Activated effector memory CD4-positive, alpha-beta T cell treated with anti-CD3 and anti-CD28 coated beads, Interleukin-2, amount 50 U/mL, for 16 hours (primary cell): Measurements from ENCODE around the gene TMEM61.
"Not testable (repeated sequence)": the region's sequence is repeated elsewhere in the genome, so short reads cannot be mapped to it uniquely, and the experiment has no call there.

ENCODE experiments used
- DNase-seq: peaks from one replicate; pipeline ENCODE4 v3.0.0-alpha.2; 2020

TMEM61 gene

DNA sequence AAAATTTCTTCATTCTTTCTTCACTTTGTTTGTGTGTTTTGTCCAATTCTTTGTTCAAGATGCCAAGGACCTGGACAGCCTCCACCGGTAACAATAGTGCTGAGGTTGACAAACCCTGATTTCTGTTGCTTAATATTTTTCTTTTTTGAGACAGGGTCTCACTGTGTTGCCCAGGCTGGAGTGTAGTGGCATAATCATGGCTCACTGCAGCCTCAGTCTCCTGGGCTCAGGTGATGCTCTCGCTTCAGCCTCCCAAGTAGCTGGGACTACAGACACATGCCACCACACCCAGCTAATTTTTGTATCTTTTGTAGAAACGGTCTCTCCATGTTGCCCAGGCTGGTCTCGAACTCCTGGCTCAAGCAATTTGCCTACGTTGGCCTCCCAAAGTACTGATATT is 16.6 kb upstream of the TMEM61 start:
- DNase-seq, result not testable (repeated sequence)

DNA sequence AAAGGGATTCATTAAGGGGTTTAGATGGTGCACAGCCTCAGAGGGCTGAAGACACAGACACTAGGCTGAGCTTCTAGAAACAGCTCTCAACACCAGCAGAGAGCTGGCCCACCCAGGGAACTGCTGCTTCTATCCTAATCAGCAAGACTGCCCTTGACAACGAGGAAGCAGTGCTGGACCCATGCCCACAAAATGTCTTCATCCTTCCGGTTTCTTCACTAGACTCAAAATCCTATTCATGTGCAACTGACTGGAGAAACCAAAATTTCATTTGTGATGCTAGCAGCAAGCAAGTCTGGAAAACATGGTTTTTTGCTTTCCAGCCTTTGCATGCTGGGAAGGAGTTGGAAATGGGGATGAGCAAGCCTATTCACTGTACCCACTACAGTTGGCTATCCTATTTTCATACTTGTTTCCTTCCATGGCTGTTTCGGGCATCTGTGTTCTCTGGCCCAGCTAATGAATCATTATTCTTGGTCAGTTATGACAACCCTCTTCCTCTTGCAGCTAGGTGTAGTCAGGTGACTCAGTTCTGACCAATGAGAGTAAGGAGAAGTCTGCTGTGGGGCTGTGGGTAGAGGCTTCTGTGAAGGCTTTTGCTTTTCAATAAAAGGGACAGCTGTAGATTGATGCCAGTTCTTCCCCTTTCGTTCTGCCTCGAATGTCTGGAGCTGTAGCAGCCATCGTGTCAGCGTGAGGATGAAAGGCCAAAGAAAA is 14.6 kb upstream of the TMEM61 start:
- DNase-seq, result no peak

DNA sequence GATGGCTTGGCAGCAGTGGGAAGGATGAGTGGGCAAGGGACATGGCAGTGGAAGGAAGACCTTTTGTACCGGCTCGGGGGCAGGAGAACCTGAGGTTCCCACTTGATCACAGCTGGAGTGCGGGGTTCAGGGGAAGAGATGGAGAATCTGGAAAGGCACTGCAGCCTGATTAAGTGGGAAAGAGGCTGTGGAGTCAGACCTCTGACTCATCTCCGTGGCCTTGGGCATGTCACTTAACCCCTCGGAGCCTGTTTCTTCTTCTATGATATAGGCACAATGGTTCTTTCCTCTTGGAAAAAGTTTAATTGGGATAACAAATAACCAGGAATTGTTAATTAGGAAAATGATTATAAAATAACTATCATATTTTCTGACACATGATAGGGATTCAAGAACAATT is 13.1 kb upstream of the TMEM61 start:
- no peak for DNase-seq

DNA sequence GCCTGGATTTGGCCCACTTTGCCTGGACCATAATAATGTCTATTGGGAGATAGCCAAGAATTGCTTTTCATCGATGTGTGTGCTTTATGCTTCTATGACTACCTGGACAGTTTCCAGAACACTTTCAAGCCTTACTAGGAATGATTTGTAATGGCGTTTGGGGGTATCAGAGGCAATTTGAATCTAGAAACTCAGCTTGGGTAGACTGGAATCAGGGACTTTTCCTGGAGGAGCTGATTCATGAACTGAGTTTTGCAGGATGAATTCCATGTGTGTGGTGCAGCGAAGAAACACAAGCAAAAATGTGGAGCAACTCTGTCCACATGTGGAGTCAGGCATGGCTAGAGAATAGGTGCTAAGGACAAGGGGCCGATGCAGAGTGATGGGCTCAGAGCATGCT is 11.9 kb upstream of the TMEM61 start:
- no peak for DNase-seq

DNA sequence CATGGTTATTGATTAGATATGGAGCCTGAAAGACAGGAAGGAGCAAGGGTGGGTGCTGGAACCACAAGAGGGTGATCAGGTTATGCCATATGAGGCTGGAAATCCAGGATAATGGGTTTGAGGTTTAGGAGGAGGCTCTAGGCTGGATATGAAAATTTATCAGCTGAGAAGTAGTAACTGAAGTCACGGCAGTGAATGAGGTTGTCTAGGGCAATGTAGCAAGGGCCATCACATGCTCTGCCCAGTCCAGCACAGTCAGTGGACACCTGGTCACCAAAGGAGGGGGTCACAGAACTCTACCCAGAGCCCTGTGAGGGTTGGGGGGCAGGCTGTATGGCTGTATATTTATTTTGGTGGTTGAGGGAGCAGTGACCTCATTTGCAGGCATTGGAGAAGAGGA is 10.5 kb upstream of the TMEM61 start:
- DNase-seq, result no peak

DNA sequence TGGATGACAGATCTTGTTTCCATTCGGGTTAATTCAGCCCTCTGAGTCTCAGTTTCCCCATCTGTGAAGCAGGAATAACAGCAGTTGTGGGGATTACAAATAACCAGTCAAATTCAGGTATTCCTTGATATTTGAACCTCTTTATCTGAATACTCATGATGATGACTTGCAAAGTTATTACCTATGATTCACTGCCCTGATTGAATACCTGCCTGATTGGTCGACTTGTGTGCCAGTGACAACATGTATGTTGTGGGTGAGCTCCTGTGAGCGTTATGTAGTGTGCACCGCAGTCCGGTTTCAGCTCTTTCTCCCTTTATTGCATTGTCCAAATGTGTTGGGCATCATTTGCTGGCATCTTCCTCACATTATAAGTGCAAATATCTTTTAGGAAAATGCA is 9.5 kb upstream of the TMEM61 start:
- no peak for DNase-seq

DNA sequence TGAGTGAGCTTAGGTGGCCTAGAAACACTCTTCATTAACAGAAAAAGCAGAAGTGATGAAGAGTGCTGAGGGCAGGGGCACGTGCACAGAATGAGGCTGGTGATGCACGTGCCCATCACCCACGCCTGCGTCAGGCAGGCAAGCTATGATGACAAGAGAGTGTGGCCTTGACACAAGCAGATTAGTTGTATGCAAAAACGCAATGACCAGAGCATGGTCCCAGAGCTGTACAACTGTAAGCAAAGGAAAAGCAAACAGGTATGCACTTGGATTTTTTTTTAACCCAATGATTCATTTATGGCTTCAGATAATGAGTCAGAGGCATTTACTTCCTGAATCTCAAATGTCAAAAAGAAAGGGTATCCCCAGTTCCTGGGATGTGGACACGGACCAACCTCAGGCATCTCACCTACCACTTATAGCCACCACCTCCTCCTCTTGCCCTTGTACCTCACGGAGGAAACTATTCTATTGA is 9.1 kb upstream of the TMEM61 start:
- no peak for DNase-seq

DNA sequence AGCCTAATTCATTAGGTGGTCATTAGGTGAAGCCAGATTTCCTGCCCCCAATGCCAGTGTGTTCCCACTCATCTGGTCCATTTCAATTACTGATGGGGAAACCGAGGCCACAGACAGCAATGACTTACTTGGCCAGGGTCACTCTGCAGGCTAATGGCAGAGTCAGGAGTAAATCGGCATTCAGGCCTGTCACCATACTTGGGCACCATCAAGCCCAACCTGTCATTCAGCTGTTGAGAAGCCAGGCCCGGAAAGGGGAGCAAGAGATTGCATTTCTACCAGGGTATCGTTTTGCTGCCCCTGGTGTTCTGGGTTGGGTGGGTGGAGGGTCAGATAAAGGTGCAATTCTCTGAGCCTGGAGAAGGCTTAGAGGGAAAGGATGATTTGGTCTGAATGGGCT is 8.0 kb upstream of the TMEM61 start:
- DNase-seq, result no peak

DNA sequence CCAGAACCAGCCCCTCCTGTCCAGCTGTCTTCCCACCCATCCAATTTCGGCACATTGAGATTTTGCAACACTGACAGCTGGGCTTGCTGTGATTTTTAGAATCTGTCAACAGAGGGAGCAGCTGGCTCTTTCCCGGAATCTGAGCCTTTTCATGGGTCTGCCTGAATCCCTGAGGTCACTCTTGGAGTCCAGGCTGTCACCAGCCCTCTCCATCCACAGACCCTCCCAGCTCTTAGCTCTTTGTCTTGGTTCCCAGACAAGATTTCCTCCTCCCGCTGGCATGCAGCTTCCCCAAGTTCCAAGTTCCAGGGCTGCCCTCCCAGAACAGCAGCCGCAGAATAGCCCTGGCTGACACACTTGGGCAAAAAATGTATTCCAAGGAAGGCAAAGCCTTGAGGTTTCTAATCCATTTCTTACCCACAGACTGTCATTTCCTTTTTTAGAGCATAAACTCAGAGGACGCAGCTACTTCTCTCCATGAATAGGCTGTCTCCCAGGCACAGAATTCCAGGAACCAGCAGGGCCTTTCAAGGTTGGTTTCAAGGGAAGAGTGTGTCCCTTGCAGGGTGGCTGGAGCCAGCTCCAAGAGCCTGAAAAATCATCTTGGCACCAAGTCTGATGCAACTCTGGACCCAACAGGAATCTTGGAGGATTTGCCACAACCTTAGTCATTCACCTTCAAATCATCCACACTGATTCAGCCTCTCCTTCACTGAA is 7.1 kb upstream of the TMEM61 start:
- DNase-seq, result no peak

DNA sequence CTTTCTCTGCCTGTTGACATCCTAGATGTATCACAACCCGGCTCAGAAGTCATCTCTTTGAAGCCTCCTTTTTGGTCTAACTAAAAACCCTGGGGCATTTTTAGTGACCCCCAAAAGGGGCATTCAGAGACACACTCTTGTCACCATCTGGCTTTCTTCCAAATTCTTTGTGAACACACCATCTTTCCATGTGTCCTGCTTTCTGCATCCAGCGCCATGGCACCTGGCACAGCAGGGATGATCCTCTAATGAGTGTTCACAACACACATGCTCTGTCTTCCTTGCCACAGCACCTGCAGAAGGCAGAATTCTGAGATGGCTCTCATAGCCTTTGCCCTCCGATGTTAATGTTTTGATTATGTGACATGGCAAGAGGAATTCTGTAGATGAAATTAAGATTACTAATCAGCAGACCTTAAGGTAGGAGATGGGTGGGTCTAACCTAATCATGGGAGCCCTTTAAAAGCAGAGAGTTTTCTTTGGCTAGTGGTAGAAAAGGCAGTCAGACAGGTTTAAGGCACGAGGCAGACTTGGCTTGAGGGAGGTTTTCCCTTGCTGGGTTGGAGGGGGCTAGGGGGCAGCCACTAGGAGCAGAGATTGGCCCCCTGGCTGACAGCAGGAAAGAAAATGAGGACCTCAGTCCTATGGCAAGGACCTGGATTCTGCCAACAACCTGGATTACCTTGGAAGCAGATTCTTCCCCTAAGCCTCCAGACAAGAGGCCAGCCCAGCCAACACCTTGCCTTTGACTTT is 4.9 kb upstream of the TMEM61 start:
- no peak for DNase-seq

DNA sequence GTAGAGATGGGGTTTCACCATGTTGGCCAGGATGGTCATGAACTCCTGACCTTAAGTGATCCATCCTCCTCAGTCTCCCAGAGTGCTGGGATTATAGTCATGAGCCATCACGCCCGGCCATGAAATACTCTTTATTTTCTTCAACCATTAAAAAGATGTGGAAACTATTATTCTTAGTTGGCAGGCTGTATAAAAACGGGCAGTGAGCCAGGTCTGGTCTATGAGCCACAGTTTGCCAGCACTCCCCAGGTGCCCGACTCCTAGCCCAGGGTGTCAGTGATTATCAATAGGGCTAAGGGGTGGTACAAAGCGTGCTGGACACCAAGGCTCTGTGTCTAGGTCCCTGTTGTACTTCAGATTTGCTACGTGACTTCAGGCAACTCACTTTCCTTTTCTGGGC is 3.7 kb upstream of the TMEM61 start:
- DNase-seq, result no peak

DNA sequence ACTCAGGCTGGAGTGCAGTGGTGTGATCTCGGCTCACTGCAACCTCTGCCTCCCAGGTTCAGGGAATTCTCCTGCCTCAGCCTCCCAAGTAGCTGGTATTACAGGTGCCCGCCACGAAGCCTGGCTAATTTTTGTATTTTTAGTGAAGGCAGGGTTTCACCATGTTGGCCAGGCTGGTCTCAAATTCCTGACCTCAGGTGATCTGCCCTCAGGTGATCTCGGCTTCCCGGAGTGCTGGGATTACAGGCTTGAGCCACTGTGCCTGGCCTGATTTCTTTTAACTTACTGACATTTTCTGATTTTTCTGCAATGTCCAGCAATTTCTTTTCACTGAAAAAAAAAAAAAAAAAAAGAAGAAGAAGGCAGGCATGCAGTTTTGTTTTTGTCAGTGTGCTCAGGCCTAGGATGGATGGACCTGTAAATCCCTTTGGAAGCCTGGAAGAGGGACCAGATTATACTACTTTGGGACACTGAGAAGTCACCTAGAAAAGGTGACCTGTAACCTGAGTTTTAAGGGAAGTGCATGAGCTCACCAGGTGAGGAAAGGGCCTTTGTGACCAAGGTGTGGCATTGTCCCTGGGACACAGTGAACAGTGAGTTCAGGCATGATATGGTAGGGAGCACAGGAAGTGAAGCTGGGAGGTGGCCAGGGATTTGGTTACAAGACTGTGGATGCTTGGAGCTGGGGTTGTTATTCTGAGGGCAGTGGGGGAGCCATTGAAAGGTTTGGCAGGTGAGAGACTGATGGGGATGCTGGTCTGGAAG is 2.7 kb upstream of the TMEM61 start:
- DNase-seq, result no peak

DNA sequence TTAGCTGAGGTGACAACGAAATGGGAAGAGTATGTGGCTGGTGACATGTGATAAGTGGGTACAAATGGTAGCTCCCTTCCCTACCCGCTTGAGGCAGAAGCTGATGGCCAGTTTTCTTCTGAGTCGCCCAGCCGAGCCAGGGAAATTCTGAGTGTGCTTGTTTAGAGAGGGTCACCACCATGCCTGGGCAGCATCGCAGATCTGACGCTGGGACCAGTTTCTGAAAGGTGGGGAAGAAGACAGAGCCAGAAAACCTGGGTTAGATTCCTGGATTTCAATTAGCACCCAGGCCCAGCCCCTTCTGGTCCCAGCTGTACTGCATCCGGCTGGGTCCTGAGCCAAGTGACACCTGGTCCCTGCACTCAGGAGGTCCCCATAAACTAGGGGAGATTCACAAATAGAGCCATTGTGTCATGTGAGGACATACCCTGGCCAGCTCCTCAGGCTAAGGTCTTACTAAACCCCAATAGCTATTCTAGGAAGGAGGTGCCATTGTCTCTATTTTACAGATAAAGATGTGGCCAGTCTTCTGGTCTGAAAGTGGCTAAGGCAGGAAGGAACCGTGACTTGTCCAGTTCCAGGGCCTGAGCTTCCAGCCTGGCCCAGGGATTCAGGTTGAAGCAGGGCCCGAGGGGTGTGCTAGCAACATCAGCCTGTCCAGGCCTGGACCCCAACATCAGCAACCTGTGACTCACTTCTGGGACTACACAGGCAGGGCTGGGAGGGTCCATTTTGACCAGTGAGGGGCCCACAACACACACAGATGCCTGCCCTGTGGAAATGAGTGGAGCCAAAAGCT is 1.7 kb upstream of the TMEM61 start:
- DNase-seq, result no peak

DNA sequence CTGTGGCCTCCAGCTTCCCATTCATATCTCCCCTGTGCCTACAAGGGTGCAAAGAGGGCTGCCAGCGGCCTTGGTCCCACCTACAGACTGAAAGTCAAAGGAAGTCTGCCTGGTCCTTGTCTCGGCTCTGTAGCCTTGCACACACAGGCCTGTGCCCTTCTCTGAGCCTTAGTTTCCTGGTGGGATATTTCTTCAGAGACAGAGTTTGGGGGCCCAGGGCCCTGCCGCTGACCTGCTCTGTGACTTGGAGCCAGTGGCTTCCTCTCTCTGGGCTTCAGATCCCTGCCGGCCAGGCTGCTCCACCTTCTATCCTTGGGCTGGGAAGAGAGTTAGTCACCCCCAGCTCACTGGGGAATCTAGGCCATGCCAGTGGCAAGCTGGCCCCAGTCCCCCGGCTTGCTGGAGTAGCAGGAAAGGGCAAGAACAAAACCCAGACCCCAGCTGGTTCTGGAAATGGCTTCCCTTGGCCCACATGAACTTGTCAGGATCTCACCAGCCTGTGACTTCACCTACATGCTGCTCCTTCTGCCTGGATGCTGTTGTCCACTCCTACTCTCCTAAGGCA is 1.0 kb upstream of the TMEM61 start:
- DNase-seq, result no peak

DNA sequence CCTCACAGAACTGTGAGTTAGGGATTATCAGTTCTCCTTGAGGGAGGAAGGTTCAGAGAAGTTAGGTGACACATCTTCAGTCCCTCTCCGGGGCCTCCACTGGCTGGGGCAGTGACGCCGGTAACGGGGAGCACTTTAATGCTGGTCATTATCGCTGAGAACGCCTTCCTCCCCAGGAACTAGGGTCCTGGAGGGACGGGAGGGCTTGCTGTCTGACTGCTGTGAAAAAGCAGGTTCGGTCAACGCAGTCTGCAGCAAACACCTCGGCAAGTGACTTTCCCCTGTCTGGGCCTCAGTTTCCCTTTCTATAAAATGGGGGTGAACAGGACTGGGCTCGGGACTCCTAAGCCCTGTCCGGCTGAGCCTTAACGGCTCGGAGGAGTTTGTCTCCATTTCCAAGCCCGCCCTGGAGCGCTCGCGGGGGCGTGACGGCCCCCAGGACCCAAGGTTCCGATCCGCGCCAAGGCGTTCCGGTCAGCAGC is 341 bp upstream of the TMEM61 start:
- DNase-seq, result no peak

DNA sequence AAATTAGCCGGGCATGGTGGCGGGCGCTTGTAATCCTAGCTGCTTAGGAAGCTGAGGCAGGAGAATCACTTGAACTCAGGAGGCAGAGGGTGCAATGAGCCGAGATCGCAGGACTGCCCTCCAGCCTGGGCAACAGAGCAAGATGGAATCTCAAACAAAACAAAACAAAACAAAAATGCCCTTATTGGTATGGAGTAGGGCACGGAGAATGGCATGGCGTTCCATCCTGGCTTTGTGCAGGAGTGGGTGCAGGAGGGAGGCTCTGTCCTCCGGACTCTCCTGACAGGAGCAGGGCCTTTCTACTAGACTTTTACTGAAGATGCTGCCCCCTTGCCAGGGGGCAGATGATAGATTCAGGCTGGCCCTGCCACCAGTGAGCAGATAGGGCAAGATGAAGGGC is 1.0 kb downstream of the TMEM61 start:
- no peak for DNase-seq

DNA sequence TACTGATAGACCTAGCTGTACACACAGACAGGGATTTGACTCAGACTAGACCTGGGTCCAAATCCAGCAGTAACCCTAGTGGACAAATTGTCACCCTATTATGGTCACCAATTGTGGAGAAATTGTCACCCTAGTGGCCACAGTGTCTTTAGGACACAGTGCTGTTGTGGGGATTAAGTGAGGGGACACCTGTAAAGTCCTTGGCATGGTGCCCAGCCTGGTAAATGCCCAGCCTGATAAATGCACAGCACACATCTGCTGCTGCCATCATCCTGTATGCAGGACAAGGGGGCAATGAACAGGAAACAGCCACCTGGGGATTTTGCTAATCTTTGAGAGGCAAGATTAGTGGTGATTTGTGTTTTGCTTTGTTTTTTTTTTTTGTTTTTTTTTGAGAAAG is 2.3 kb downstream of the TMEM61 start:
- no peak for DNase-seq

DNA sequence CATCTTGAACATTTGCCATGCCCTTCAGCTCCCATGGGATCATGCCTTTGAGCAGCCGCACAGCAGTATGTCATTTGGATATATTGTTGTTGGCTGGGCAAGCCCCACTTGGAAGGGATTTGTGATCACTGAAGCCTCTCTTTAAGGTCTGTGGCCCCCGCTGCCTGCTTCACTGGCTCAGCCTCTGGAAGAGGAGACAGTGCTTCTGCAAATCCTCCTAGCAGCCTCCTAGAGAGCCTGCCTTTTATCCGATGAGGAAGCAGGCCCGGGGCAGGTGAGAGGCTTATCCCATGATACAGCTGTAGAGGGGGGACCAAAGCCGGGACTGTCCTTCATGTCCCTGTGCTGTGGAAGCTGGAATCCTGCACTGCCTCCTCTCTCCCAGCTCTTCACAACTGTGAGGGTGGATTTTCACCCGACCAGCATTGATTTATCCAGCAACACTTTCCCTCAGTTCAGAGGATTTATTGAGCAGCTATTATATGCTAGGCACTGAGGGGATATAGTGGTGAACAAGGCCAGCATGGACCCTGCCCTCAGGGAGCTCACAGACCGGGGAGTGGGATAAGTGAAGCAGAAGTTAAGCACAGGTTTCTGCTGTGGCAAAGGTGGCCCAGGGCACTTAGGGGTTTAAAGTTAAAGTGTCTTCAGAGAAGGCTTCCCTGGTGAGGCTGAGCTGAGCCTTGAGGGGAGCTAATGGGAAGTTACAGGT is 3.9 kb downstream of the TMEM61 start:
- DNase-seq, result no peak

DNA sequence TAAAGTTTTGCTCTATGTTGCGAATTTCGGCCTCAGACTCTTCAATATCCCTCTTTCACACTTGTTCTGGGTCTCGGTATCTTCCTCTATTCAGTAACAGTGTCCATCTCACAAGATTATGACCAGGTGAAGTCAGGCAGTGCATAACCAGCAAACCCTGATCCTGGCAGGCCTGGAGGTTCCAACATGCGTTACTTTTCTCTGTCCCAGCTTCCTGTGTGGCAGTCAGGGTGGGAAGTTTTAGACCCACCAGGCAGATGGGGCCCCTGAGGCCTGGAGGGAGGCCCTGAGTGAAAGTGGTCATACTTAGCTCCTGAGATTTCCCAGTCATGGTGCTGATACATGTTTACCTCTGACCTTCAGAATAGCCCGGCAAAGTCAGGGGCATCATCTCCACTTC is 5.1 kb downstream of the TMEM61 start:
- peak; percentile 33 for DNase-seq

DNA sequence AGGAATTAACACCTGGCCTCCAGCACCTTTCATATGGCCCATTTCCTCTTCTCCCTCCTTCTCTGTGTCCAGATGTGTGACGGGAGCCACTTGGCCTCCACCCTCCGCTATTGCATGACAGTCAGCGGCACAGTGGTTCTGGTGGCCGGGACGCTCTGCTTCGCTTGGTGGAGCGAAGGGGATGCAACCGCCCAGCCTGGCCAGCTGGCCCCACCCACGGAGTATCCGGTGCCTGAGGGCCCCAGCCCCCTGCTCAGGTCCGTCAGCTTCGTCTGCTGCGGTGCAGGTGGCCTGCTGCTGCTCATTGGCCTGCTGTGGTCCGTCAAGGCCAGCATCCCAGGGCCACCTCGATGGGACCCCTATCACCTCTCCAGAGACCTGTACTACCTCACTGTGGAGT is 5.6 kb downstream of the TMEM61 start:
- DNase-seq, result peak; percentile 37

DNA sequence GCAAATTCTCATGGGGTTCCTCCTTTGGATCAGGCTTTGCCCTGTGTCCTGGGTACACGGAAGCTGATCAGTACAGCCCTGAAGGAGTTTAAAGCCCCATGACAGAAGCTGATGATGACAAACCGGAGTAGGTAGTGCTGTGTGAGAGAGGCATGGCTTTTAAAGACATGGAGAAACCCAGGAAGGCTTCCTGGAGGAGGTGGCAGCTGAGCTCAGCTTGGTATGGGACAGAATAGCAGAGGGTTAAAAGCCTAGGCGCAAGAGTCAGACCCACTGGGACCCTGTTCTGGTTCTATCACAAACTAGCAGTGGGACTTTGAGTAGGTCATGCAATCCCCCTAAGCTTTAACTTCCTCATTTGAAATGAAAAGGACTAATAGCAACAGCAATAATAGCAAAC is 6.1 kb downstream of the TMEM61 start:
- DNase-seq, result peak; percentile 30
